Testis (tissue), 3 donors: ENCODE results near the gene POLR3A. TPM values are rescaled to one million over a fixed set of nuclear protein-coding genes. Genes with fewer than 3 reads are reported as not detected.

Experiments used
- DNase-seq: peaks from one replicate; pipeline ENCODE4 v3.0.0-alpha.2; 2019
- H3K27ac ChIP-seq, 2 donors: fragments of 200-600 bp; sonication (generic); one replicate each; pipeline ENCODE4 v1.5.1; 2019
- H3K27me3 ChIP-seq: fragments of 200-600 bp; sonication (generic); one replicate; pipeline ENCODE4 v1.5.1; 2019
- H3K36me3 ChIP-seq: fragments of 200-600 bp; sonication (generic); one replicate; pipeline ENCODE4 v1.5.1; 2017; ENCODE audit warnings: low read depth; ENCODE audit errors: missing control alignments
- H3K4me1 ChIP-seq: fragments of 200-600 bp; sonication (generic); one replicate; pipeline ENCODE4 v1.5.1; 2019
- H3K4me3 ChIP-seq, 2 donors: fragments of 200-600 bp; sonication (generic); one replicate each; pipeline ENCODE4 v1.5.1; 2017 to 2019
- H3K9me3 ChIP-seq: fragments of 200-600 bp; sonication (generic); one replicate; pipeline ENCODE4 v1.5.1; 2017
- CTCF ChIP-seq, 3 experiments: fragments of 450-650 bp in 2 of 3; fragments of 200-600 bp in 1 of 3; sonication (generic) in 1 of 3; IDR thresholded peaks; one replicate each; pipeline ENCODE4 v1.5.1; 2016 to 2019; ENCODE audit warnings: antibody characterized with exemption in 3 of 3, mild to moderate bottlenecking in 2 of 3, moderate library complexity in 1 of 3
- POLR2A ChIP-seq: fragments of 450-650 bp; IDR thresholded peaks from one replicate; pipeline ENCODE4 v1.6.1; 2017; ENCODE audit warnings: antibody characterized with exemption, mild to moderate bottlenecking, moderate library complexity
- WGBS, 2 donors: methylation state at CpG; one replicate each; pipeline ENCODE4 v1.1.5; 2018; 5-methylcytosine and 5-hydroxymethylcytosine counted together
- intact Hi-C: fragments of 100-400 bp; cut with DNase I; formaldehyde crosslinking; loops from one replicate; pipeline ENCODE4 v1.15.1; 2023; ENCODE audit warnings: low total_unique reads
- polyA plus RNA-seq: library from polyadenylated mRNA; stranded (reverse); fragments of 350-450 nt; fragmentation: Illumina TruSeq; extraction: RNeasy Lipid Tissue Mini Kit (QIAGEN cat#74804); gene quantifications from one replicate; pipeline ENCODE4 v1.2.3, GENCODE V29; 2014; ENCODE audit warnings: low read depth, low replicate concordance; ENCODE audit not compliant: insufficient read depth
- total RNA-seq, 2 donors: library from RNA; depleted of rRNA; stranded (reverse); fragments of >200 nt; gene quantifications; one replicate each; pipeline ENCODE4 v1.2.3, GENCODE V29; 2016

Gene POLR3A
- total and polyA plus RNA-seq, 3 donors from 2014 or later: 16.1 to 23.0 (median 20.9) TPM

- H3K9me3 ChIP-seq: no peaks in the 10 kb centered on the region
- H3K27ac ChIP-seq: no peak overlapping the region
- peak; percentile 82 for DNase-seq
- no peak overlapping the region for H3K4me3 ChIP-seq
- TF ChIP-seq CTCF (IDR thresholded peaks at IDR 0.05) (no peak), POLR2A (no peak)
- H3K36me3 ChIP-seq: no peaks in the 10 kb centered on the region
- WGBS, 2 donors: 31 to 52% methylated on average over 3 of the region's 3 CpGs
- no peaks in the 10 kb centered on the region for H3K27me3 ChIP-seq
- H3K4me1 ChIP-seq: peaks cover 23% of the 10 kb centered on the region
- intact Hi-C loops: no loop called here
These were observed 89.7 kb downstream of the POLR3A start for GRCh38 chr10:77939561-77940001.

- H3K27ac ChIP-seq: no peak overlapping the region
- H3K27me3 ChIP-seq: no peaks in the 10 kb centered on the region
- peaks cover 27% of the 10 kb centered on the region for H3K4me1 ChIP-seq
- TF ChIP-seq POLR2A: no peak
- no peak for TF ChIP-seq CTCF (IDR thresholded peaks at IDR 0.05)
- DNase-seq: no peak
- WGBS, 2 donors: 81 to 87% methylated on average over 3 of the region's 3 CpGs
- no peaks in the 10 kb centered on the region for H3K36me3 ChIP-seq
- H3K9me3 ChIP-seq: no peaks in the 10 kb centered on the region
- intact Hi-C loops: no loop called here
- no peak overlapping the region for H3K4me3 ChIP-seq
These were observed 92.4 kb downstream of the POLR3A start for GRCh38 chr10:77936697-77937567.

- TF ChIP-seq POLR2A: no peak
- TF ChIP-seq CTCF (IDR thresholded peaks at IDR 0.05): no peak
- H3K9me3 ChIP-seq: no peaks in the 10 kb centered on the region
- 82 to 85% methylated on average over 8 of the region's 8 CpGs for WGBS, 2 donors
- no peaks in the 10 kb centered on the region for H3K36me3 ChIP-seq
- H3K4me1 ChIP-seq: peaks cover 14% of the 10 kb centered on the region
- intact Hi-C loops: no loop called here
- no peaks in the 10 kb centered on the region for H3K27me3 ChIP-seq
- no peak overlapping the region for H3K27ac ChIP-seq
- DNase-seq: no peak
- H3K4me3 ChIP-seq: no peak overlapping the region
These were observed 97.1 kb downstream of the POLR3A start for GRCh38 chr10:77932016-77932715.

- H3K4me1 ChIP-seq: peaks cover 17% of the 10 kb centered on the region
- no peaks in the 10 kb centered on the region for H3K9me3 ChIP-seq
- peak overlapping the region; percentile 81 to 87 for H3K4me3 ChIP-seq
- DNase-seq: peak; percentile 28
- no peaks in the 10 kb centered on the region for H3K27me3 ChIP-seq
- intact Hi-C loops: no loop called here
- H3K27ac ChIP-seq: peak overlapping the region; percentile 59 to 83
- no peak for TF ChIP-seq CTCF (IDR thresholded peaks at IDR 0.05)
- TF ChIP-seq POLR2A: no peak
- WGBS, 2 donors: 16 to 22% methylated on average over 18 to 20 of the region's 20 CpGs
- no peaks in the 10 kb centered on the region for H3K36me3 ChIP-seq
These were observed 101.7 kb downstream of the POLR3A start for GRCh38 chr10:77927402-77928246.
